Mesenchymal stem cell (in vitro differentiated cells and primary cell): ENCODE measurements around the gene MYOG.

ENCODE experiments used
- DNase-seq: peaks from one replicate; pipeline ENCODE4 v3.0.0-alpha.2; 2013
- H2AFZ ChIP-seq: one replicate; pipeline ENCODE4 v1.6.1; 2013; ENCODE audit warnings: low read depth, mild to moderate bottlenecking, control low read depth, inconsistent platforms, low read length, moderate library complexity
- H2AK5ac ChIP-seq: 2 replicates; pipeline ENCODE4 v1.6.1; 2013; ENCODE audit warnings: low read length, moderate library complexity, mild to moderate bottlenecking, inconsistent platforms; ENCODE audit not compliant: severe bottlenecking
- H2BK120ac ChIP-seq: one replicate; pipeline ENCODE4 v1.6.1; 2013; ENCODE audit warnings: low read depth, mild to moderate bottlenecking, inconsistent platforms, low read length, moderate library complexity
- H2BK12ac ChIP-seq, 2 experiments: one replicate each; pipeline ENCODE4 v1.6.1; 2013; ENCODE audit warnings: inconsistent platforms in 2 of 2, low read length in 2 of 2, mild to moderate bottlenecking in 2 of 2, moderate library complexity in 2 of 2, control low read depth in 1 of 2
- H2BK15ac ChIP-seq: one replicate; pipeline ENCODE4 v1.6.1; 2013; ENCODE audit warnings: mild to moderate bottlenecking, low read depth, inconsistent platforms; ENCODE audit not compliant: poor library complexity, severe bottlenecking
- H2BK5ac ChIP-seq: 2 replicates; pipeline ENCODE4 v1.6.1; 2013; ENCODE audit warnings: low read depth, mild to moderate bottlenecking, low read length, control low read depth, inconsistent platforms; ENCODE audit not compliant: poor library complexity, severe bottlenecking
- H3K14ac ChIP-seq, 2 experiments: one replicate each; pipeline ENCODE4 v1.6.1; 2013; ENCODE audit warnings: inconsistent platforms in 2 of 2, low read length in 2 of 2, control low read depth in 1 of 2, mild to moderate bottlenecking in 1 of 2, moderate library complexity in 1 of 2
- H3K18ac ChIP-seq, 2 experiments: one replicate each; pipeline ENCODE4 v1.6.1; 2013; ENCODE audit warnings: inconsistent platforms in 2 of 2, low read length in 2 of 2, control low read depth in 1 of 2, low read depth in 1 of 2, mild to moderate bottlenecking in 1 of 2
- H3K23ac ChIP-seq, 2 experiments: one replicate each; pipeline ENCODE4 v1.6.1; 2013; ENCODE audit warnings: inconsistent platforms in 2 of 2, low read length in 2 of 2, mild to moderate bottlenecking in 2 of 2, moderate library complexity in 2 of 2, control low read depth in 1 of 2
- H3K27ac ChIP-seq: 2 replicates; pipeline ENCODE4 v1.5.1; 2013; ENCODE audit warnings: mild to moderate bottlenecking, moderate library complexity, low read length, control low read depth, inconsistent platforms; ENCODE audit not compliant: poor library complexity, severe bottlenecking
- H3K27me3 ChIP-seq, 2 experiments: 2 replicates each; pipeline versions ENCODE4 v1.6.1 to v1.7.0; 2013; ENCODE audit warnings: low read length in 2 of 2, mild to moderate bottlenecking in 2 of 2, moderate library complexity in 2 of 2, control low read depth in 1 of 2, inconsistent platforms in 1 of 2; ENCODE audit not compliant: control insufficient read depth in 1 of 2, insufficient read depth in 1 of 2
- H3K36me3 ChIP-seq, 2 experiments: 2 replicates each; pipeline versions ENCODE4 v1.6.1 to v1.7.0; 2013; ENCODE audit warnings: low read length in 2 of 2, control low read depth in 1 of 2, inconsistent platforms in 1 of 2, low read depth in 1 of 2, mild to moderate bottlenecking in 1 of 2; ENCODE audit not compliant: insufficient read depth in 2 of 2, control insufficient read depth in 1 of 2
- H3K4ac ChIP-seq, 2 experiments: one replicate each; pipeline ENCODE4 v1.6.1; 2013; ENCODE audit warnings: inconsistent platforms in 2 of 2, low read length in 2 of 2, mild to moderate bottlenecking in 2 of 2, moderate library complexity in 2 of 2, control low read depth in 1 of 2, low read depth in 1 of 2
- H3K4me1 ChIP-seq: 2 replicates; pipeline ENCODE4 v1.6.1; 2013; ENCODE audit warnings: low read depth, low read length, control low read depth; ENCODE audit not compliant: control insufficient read depth, insufficient read depth
- H3K4me2 ChIP-seq: 2 replicates; pipeline ENCODE4 v1.6.1; 2013; ENCODE audit warnings: low read length, mild to moderate bottlenecking, inconsistent platforms; ENCODE audit not compliant: poor library complexity, severe bottlenecking
- H3K4me3 ChIP-seq, 2 experiments: 2 replicates each; pipeline versions ENCODE4 v1.5.1 to v1.7.0; 2013; ENCODE audit warnings: low read length in 2 of 2, mild to moderate bottlenecking in 2 of 2, control low read depth in 1 of 2, low read depth in 1 of 2; ENCODE audit not compliant: insufficient read depth in 1 of 2
- H3K79me1 ChIP-seq: replicated peaks from 2 replicates; pipeline ENCODE4 v1.6.1; 2013; ENCODE audit warnings: mild to moderate bottlenecking, control low read depth, low read length, inconsistent platforms; ENCODE audit not compliant: poor library complexity, severe bottlenecking
- H3K9ac ChIP-seq: 2 replicates; pipeline ENCODE4 v1.7.0; 2013; ENCODE audit warnings: mild to moderate bottlenecking, low read length, moderate library complexity
- H3K9me3 ChIP-seq: 2 replicates; pipeline ENCODE4 v1.7.0; 2013; ENCODE audit warnings: mild to moderate bottlenecking, low read length; ENCODE audit not compliant: control insufficient read depth
- H4K8ac ChIP-seq: one replicate; pipeline ENCODE4 v1.6.1; 2013; ENCODE audit warnings: inconsistent platforms, mild to moderate bottlenecking, low read length, moderate library complexity
- H4K91ac ChIP-seq: one replicate; pipeline ENCODE4 v1.6.1; 2013; ENCODE audit warnings: mild to moderate bottlenecking, low read length, inconsistent platforms
- WGBS: methylation state at CpG from one replicate; pipeline ENCODE4 v1.1.7; 2013; ENCODE audit warnings: mixed read lengths; 5-methylcytosine and 5-hydroxymethylcytosine counted together

The MYOG gene

DNA sequence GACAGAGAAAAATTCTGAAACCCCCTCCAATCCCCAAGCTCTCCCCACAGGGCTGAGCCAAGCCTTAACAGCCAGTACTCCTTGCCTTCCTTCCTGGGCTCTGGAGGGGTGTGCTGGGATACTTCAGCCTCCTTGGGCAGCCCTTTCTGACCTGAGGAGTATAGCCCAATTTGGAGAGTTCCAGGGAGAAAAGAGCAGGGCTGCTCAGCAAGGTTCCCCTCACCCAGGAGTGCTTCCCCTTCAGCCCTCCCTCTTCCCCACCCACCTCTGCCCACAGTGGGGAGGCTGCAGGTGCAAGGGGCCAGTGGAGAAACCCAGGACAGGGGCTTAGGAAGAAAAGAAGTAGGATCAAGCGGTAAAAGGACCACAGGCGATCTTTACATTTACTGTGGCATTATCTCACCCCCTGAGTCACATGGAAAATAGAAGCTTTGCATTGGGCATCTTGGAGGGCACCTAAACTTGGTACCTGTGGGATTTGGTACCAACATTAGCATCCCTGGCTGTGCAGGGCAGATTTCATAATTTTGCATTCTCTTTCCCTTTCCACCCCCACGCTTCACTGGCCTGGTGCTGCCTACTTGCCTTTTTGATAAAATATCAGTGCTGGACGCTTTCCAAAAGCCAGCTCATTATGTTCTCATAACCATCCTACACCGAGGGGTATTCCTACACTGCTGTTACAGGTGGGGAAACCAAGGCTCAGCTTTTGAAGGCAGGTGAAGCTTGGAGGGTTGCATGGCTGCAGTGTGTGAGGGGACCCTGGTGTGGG, 38.9 kb upstream of the MYOG start:
- H4K91ac ChIP-seq, result no peak overlapping the region
- H2BK120ac ChIP-seq, result no peak overlapping the region
- peak overlapping the region; percentile 25 for H2AK5ac ChIP-seq
- H2BK15ac ChIP-seq, result no peak overlapping the region
- H3K9ac ChIP-seq, result no peak overlapping the region
- peaks cover 0 to 7% of the 10 kb centered on the region in 2 experiments for H3K36me3 ChIP-seq
- H2BK5ac ChIP-seq, result no peak overlapping the region
- H3K14ac ChIP-seq, result no peak overlapping the region
- no peak for DNase-seq
- no peak overlapping the region for H2BK12ac ChIP-seq
- peaks cover 2% of the 10 kb centered on the region for H3K79me1 ChIP-seq
- H3K18ac ChIP-seq, result no peak overlapping the region
- H3K23ac ChIP-seq, result no peak overlapping the region
- H3K27me3 ChIP-seq, result peaks cover 0 to 51% of the 10 kb centered on the region in 2 experiments
- no peak overlapping the region for H3K4ac ChIP-seq
- H3K4me1 ChIP-seq, result peaks cover 43% of the 10 kb centered on the region
- no peaks in the 10 kb centered on the region for H3K9me3 ChIP-seq
- 79% methylated on average over 5 of the region's 5 CpGs for WGBS
- H2AFZ ChIP-seq, result no peak overlapping the region
- H4K8ac ChIP-seq, result no peak overlapping the region
- no peak overlapping the region for H3K4me2 ChIP-seq
- no peak overlapping the region for H3K4me3 ChIP-seq
- H3K27ac ChIP-seq, result no peak overlapping the region

DNA sequence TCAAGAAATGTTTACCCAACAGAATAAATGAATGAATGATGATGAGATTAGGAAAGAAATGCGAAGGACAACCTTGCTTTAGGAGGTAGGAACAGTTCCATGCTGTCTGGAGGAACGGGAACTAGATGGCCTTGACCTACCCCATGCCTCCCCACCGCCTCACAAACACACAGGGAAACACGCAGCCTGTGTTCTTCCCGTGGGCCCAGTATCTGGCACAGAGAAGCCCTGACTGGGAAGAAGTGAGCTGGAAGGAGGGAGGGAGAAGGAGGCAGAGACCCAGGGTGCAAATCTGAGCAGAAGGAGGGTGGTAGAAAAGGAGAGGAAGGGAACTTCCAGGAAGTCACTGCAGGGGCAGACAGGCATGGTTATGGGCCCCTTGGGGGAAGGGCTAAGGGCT, 38.2 kb upstream of the MYOG start:
- no peak overlapping the region for H2BK120ac ChIP-seq
- H3K14ac ChIP-seq, result no peak overlapping the region
- H3K4me1 ChIP-seq, result peaks cover 36% of the 10 kb centered on the region
- H2BK15ac ChIP-seq, result no peak overlapping the region
- no peak overlapping the region for H2BK12ac ChIP-seq
- H4K91ac ChIP-seq, result no peak overlapping the region
- H3K9me3 ChIP-seq, result no peaks in the 10 kb centered on the region
- no peak overlapping the region for H3K4me2 ChIP-seq
- no peak overlapping the region for H2AFZ ChIP-seq
- H2BK5ac ChIP-seq, result no peak overlapping the region
- H3K9ac ChIP-seq, result no peak overlapping the region
- H3K36me3 ChIP-seq, result peaks cover 0 to 4% of the 10 kb centered on the region in 2 experiments
- no peak overlapping the region for H3K27ac ChIP-seq
- no peak overlapping the region for H3K4ac ChIP-seq
- 70% methylated on average over 3 of the region's 5 CpGs for WGBS
- peaks cover 1 to 54% of the 10 kb centered on the region in 2 experiments for H3K27me3 ChIP-seq
- H3K4me3 ChIP-seq, result no peak overlapping the region
- no peak overlapping the region for H3K18ac ChIP-seq
- peaks cover 2% of the 10 kb centered on the region for H3K79me1 ChIP-seq
- DNase-seq, result no peak
- no peak overlapping the region for H3K23ac ChIP-seq
- H4K8ac ChIP-seq, result no peak overlapping the region
- H2AK5ac ChIP-seq, result no peak overlapping the region

DNA sequence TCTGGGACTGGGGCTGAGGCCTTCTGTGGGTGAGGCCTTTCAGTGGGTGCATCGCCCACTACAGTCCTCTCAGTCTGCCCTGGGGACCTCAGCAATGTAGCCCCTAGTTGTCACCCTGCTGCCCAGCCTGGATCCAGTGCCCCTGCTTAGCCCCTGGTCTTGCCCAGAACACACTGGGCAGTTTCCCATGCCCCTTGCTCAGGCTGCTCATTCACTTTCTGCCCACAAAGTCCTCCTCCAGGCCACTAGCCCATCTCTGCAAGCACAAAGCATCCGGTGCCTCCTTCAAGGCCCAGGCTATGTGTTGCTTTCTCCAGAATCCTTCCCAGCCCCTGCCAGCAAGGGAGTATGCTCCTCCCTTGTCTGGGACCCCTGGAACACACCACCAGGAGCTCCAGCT, 36.3 kb upstream of the MYOG start:
- H3K27ac ChIP-seq, result no peak overlapping the region
- H4K8ac ChIP-seq, result no peak overlapping the region
- peaks cover 2% of the 10 kb centered on the region for H3K79me1 ChIP-seq
- no peak overlapping the region for H3K4me2 ChIP-seq
- H2AK5ac ChIP-seq, result no peak overlapping the region
- H2BK15ac ChIP-seq, result no peak overlapping the region
- H3K4ac ChIP-seq, result no peak overlapping the region
- H3K18ac ChIP-seq, result no peak overlapping the region
- no peaks in the 10 kb centered on the region for H3K36me3 ChIP-seq
- H2BK5ac ChIP-seq, result no peak overlapping the region
- DNase-seq, result no peak
- H3K23ac ChIP-seq, result no peak overlapping the region
- no peak overlapping the region for H2BK12ac ChIP-seq
- no peaks in the 10 kb centered on the region for H3K9me3 ChIP-seq
- H2BK120ac ChIP-seq, result no peak overlapping the region
- H4K91ac ChIP-seq, result no peak overlapping the region
- H3K9ac ChIP-seq, result no peak overlapping the region
- peaks cover 32% of the 10 kb centered on the region for H3K4me1 ChIP-seq
- WGBS, result 90% methylated on average over 2 of the region's 2 CpGs
- H3K14ac ChIP-seq, result no peak overlapping the region
- no peak overlapping the region for H2AFZ ChIP-seq
- H3K4me3 ChIP-seq, result no peak overlapping the region
- H3K27me3 ChIP-seq, result peaks cover 17 to 70% of the 10 kb centered on the region in 2 experiments

DNA sequence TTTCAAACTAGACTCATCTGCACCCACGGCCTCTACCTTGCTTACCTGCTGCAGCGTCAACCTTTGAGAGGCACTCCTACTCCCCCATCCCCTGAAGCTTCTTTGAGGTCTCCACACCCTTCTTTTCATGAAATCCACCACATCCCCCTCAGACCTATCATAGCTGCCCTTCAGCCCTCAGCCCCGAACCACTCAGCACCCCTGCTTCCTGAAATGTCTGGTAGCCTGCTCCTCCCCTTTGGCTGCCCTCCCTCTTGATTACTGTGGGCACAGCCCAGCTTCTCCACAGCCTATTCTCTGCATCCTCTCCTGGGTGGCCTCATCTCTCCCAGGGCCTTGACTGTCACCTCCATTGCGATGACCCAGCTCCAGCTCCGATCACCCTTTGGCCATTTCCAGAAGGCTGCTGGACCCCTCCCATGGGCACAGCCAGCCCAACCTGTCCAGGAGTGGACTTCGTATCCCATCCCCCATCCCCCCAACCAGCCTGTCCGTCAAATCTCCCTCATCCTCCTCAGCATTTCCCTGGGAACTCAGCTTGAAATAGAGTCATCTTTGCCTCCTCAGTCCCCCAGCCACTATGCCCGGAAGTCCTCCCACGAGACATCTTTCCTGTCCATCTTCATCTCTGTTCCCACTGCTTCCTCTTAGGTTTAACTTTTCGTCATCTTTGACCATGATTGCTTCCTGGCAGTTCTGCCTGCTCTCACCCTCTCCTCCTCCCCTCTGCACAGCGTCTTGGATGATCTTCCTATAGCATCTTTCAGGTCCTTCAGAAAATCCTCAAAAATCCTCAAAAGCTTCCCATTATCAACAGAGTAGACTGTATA, 35.6 kb upstream of the MYOG start:
- Histone ChIP-seq H2BK15ac (no peak overlapping the region), H3K27ac (no peak overlapping the region), H3K14ac (no peak overlapping the region), H2AFZ (no peak overlapping the region), H3K4me3 (no peak overlapping the region), H2BK120ac (no peak overlapping the region), H3K4ac (no peak overlapping the region), H3K36me3 (no peaks in the 10 kb centered on the region), H4K8ac (no peak overlapping the region), H2BK5ac (no peak overlapping the region), H2BK12ac (no peak overlapping the region), H3K18ac (no peak overlapping the region), H3K9me3 (no peaks in the 10 kb centered on the region), H3K79me1 (peaks cover 2% of the 10 kb centered on the region), H3K9ac (no peak overlapping the region), H3K4me2 (no peak overlapping the region), H2AK5ac (no peak overlapping the region), H4K91ac (peak overlapping the region; percentile 25), H3K27me3 (peaks cover 24 to 77% of the 10 kb centered on the region in 2 experiments), H3K4me1 (peaks cover 25% of the 10 kb centered on the region), H3K23ac (no peak overlapping the region)
- 79% methylated on average over 11 of the region's 11 CpGs for WGBS
- DNase-seq, result no peak
